Stimulated activated naive CD8-positive, alpha-beta T cell treated with anti-CD3 and anti-CD28 coated beads, Interleukin-15, Interleukin-2, amounts not matched to agents 100 ng/mL and 50 ng/mL, for 24 hours (primary cell): ENCODE results near the gene GTF2H2C.
"Not testable (repeated sequence)": the region's sequence is repeated elsewhere in the genome, so short reads cannot be mapped to it uniquely, and the experiment has no call there.

Experiments used
- H3K27ac Mint-ChIP-seq: one replicate; pipeline ENCODE4 v1.8.0; 2021; ENCODE audit warnings: mild to moderate bottlenecking, mixed read lengths
- H3K27me3 Mint-ChIP-seq: one replicate; pipeline ENCODE4 v1.8.0; 2021; ENCODE audit warnings: mixed read lengths
- H3K36me3 Mint-ChIP-seq: one replicate; pipeline ENCODE4 v1.8.0; 2021; ENCODE audit warnings: low read depth, mixed read lengths
- H3K4me1 Mint-ChIP-seq: one replicate; pipeline ENCODE4 v1.8.0; 2021; ENCODE audit warnings: low read depth, mixed read lengths
- H3K4me3 Mint-ChIP-seq: one replicate; pipeline ENCODE4 v1.8.0; 2021; ENCODE audit warnings: mild to moderate bottlenecking, mixed read lengths
- H3K9me3 Mint-ChIP-seq: one replicate; pipeline ENCODE4 v1.8.0; 2021; ENCODE audit warnings: mixed read lengths

GTF2H2C gene

GRCh38 chr5:69631879-69632278, 71.9 kb downstream of the GTF2H2C start:
- not testable (repeated sequence) for H3K27me3 Mint-ChIP-seq

More at GRCh38 chr5:69631879-69632278, 71.9 kb downstream of the GTF2H2C start:
- not testable (repeated sequence) for H3K27ac Mint-ChIP-seq, H3K36me3 Mint-ChIP-seq, H3K4me3 Mint-ChIP-seq, H3K4me1 Mint-ChIP-seq, H3K9me3 Mint-ChIP-seq
